Muscle of arm (tissue), 12 donors: ENCODE results near the gene TMEM63C. TPM values are rescaled to one million over a fixed set of nuclear protein-coding genes. Genes with fewer than 3 reads are reported as not detected.
"Not testable (repeated sequence)": the region's sequence is repeated elsewhere in the genome, so short reads cannot be mapped to it uniquely, and the experiment has no call there.

ENCODE experiments used
- DNase-seq: peaks from one replicate; pipeline ENCODE4 v3.0.0-alpha.2; 2013
- polyA plus RNA-seq, 12 donors: library from polyadenylated mRNA; unstranded; fragments of 120-200 nt; gene quantifications; one replicate each; pipeline ENCODE4 v1.2.1, GENCODE V29; 2013; ENCODE audit not compliant: insufficient read length in 12 of 12

Gene TMEM63C
- polyA plus RNA-seq, 12 donors, result 0.27 to 15.1 (median 1.0) TPM; not detected in 1

DNA sequence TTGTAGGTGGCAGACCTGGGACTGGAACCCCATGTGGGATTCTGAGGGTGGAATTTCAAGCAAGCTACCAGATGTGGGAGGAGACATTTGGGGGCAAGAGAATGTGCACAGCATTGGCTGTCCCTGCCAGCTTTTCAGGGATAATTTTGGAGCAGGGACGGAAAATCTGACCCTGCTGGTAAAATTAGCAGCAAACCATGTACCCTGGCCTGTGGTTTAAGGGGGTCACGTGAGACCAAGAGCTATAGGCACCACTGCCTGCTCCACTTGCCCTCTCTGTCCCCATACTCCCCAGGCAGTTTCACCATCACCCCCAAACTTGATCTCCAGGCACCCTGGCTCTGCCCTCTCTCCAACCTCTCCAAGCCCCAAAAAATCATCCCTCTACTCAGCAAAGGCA lies 26.5 kb upstream of the TMEM63C start:
- no peak for DNase-seq

DNA sequence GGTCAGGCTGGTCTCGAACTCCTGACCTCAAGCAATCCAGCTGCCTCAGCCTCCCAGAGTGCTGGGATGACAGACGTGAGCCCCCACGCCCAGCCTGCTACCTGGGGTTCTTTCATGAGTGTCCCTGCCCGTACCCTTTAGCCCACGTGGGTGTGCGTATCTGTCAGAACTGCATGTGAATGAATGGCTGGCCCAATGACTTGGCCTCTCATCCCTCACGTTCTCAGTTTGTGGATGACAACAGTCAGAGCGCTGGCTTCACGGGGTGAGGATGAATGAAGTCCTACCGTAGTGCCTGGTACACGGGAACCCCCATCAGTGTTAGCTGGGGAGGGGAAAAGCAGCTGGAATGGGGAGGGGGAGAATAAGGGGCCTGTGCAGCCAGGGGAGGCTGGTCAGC lies 23.9 kb upstream of the TMEM63C start:
- DNase-seq, result no peak

DNA sequence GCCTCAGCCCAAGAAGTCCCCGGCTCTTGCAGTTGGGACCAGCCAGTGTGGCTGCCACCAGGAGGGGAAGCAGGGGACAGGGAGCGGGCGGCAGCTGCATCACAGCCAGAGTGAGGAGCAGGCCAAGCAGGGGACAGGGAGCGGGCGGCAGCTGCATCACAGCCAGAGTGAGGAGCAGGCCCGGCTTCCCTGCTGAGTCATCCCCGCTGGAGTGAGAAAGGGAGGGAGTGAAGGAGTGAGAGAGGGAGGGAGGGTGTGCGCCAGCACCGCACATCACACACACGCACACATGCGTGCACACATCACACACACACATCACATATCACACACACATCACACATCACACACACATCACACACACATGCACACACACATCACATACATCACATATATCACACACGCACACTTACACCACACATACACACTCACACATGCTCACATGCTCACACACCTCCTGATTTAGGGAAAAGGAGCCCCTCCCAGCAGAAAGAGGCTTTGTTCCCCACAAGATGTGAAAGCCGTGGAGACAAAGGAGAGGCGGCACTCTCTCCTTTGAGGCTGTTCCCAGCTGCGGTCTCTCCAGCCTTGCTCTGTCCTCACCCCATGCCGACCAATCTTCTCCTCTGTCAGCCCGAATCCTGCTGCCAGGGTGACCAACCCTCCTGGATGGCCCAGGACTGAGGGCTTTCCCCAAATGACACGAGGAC lies 23.3 kb upstream of the TMEM63C start:
- no peak for DNase-seq

DNA sequence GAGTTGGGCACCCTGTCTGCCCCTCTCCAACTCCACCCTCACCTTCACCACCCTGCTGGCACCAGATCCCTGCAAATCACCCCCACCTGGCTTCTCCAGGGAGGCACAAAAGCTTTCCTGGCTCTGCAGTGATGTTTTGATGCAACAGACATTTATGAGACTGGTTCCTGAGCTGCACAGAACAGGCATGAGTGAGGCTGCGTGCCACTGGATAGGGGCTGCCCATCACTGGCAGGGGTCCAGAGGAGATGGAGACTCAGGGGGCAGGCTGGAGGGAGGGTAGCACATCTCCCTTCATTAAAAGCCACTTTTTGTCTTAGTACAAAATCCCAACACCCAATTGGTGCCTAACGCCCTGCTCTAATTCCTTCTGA lies 22.7 kb upstream of the TMEM63C start:
- no peak for DNase-seq

DNA sequence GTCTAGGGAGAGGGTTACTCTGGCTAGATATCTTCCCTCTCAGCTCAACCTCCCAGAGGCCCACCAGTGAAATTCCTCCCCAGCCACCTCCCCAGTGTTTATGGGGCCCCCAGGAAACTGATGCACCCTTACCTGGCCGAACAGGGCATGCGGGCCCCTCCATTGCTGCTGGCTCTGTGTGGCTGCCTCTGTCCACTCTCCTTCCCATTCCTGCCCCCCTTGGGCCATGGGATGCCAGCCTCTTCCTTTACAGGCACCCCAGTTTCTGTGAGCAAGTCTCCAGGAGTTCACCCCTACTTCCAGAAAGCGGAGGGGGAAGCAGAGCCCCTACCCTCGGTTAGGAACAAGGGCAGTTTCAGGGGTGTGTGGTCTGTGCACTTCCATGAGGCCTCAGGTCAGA lies 20.6 kb upstream of the TMEM63C start:
- DNase-seq, result no peak

DNA sequence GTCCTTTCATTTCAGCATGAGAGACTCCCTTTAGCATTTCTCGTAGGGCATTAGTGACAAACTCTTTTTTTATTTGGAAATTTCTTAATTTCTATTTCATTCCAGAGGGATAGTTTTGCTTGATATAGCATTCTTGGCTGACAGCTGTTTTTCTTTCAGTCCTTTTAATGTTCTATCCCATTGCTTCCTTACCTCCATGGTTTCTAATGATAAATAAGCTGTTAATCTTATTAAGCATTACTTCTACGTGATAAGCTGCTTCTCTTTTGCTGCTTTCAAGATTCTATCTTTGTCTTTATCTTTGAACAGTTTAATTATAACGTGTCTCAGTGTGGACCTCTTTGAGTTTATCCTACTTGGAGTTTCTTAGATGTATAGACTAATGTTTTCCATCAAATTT lies 11.6 kb upstream of the TMEM63C start:
- DNase-seq, result no peak

DNA sequence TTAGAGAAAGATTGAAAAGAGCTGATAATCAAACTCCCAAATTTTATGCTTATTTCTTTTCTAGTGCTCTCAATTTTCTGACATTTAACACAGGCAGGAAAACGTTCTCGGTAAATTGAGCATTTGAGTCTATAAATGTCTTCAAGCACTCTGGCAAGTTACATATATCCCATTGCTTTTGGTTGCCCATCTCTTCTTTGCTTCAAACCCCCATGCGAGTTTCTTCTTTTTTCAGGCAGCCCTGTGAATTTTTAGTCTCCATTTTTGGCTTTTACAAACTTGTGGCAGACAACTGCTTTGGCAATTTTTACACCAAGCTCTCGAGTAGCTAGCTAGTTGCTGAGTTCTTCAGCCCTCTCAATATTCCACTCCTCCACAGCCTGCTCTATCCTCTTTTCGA lies 8.7 kb upstream of the TMEM63C start:
- no peak for DNase-seq

DNA sequence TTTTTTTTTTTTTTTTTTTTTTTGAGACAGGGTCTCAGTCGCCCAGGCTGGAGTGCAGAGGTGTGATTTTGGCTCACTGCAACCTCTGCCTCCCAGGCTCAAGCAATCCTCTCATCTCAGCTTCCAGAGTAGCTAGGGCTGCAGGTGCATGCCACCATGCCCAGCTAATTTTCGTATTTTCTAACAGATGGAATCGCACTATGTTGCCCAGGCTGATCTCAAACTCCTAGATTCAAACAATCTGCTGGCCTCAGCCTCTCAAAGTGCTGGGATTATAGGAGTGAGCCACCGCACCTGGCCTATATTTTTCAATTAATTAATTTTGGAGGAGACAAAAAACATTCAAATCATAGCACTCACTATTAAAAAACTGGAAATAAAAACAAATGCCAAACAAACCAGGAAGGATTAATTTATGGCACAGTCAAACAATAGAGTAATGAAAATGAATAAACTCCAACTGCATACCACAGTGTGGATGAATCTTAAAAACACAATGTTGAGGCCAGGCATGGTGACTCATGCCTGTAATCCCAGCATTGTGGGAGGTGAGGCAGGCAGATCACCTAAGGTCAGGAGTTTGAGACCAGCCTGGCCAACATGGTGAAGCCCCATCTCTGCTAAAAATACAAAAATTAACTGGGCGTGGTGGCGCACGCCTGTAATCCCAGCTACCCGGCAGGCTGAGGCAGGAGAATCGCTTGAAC lies 7.5 kb upstream of the TMEM63C start:
- DNase-seq, result not testable (repeated sequence)

DNA sequence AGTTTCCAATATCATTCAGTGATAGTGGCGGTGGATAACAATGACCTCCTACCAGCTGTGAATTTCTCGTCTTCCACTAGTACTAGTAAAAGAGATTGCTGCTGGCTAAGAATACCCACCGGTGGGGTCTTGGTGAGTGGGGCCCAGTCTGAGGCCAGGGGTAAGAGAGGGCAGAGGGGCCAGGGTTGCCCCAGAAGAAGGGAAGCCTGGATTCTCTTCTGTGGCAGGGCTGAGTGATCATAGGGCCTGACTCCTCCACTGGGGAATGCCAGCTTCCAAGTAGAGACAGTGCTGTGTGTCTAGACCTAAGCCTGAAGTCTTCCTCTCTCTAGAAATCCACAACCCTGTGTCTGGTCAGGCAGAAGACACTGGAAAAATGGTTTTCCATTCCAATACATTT lies 5.8 kb upstream of the TMEM63C start:
- DNase-seq, result no peak

DNA sequence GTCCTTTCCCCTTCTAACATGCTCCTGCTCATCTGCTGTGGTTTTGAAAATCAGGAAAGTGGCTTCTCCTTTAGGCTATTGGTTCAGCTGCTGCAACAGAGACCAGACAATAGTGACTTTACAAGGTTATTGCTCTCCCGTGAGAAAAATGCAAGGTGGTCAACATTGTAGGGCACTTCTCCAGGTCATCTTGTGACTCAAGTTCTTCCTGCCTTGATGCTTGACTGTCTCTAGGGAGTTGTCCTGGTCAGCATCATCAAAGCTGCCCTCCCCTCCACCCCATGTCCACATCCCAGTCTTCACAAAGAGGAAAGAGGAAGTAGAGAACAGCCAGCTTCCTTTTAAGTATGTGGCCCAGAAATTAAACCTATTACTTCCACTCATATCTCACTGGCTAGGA lies 3.9 kb upstream of the TMEM63C start:
- no peak for DNase-seq

DNA sequence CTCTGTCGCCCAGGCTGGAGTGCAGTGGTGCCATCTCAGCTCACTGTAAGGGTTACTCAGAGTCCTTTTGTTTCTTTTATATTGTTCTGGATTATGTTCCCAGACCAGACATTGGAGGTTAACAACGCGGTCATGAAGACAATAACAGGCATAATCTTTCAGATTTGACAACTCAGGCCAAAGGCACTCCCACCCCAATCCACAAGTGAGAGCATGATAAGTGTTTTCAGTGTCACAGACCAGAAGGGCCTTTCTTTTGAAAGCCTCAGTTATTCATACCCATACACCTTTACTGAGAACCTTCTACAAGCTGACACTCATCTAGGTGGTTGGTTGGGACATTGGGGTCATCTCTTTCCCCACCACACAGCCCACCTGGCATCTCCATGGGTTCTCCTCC lies 2.9 kb upstream of the TMEM63C start:
- DNase-seq, result no peak

DNA sequence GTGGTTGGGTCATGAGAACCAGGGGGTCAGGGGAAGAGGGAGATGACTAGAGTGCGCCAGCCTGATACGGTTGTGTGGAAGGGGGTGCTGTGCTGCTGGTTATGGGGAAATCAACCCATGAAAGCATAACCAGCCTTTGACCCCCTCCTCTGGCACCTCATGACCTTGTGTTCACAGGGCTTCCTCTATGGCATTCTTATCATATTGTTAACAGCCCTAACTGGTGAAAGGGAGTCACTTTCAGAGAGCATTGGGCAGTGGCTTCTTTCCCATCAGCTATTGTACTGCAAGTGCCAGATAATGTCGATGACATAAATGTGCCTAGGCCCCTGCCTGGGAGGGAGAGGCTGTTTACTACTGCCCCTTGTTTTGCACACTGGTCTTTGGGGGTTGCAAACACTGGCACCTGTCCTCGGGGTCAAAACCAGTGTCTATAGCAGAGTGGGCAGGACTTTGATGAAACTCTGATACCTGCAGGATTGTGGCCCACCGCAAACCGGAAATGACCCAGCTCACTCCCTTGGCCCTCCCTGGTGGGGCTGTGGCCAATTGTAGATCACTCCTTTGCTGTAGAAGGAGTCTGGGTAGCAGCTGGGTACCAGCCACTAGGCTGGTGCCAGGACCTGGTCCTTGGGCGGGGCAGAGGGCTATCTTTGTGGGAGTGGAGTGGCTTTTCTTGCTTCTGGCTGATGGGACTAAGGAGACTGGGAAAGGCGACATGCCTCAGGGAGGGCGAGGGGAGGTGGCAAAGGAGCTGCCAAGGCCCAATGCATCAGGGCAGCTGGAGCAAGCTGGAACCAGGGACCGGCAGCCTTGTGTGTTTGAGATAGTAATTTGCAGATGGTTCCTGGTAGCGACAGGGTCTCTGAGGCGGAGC lies 634 bp upstream of the TMEM63C start:
- DNase-seq, result no peak

DNA sequence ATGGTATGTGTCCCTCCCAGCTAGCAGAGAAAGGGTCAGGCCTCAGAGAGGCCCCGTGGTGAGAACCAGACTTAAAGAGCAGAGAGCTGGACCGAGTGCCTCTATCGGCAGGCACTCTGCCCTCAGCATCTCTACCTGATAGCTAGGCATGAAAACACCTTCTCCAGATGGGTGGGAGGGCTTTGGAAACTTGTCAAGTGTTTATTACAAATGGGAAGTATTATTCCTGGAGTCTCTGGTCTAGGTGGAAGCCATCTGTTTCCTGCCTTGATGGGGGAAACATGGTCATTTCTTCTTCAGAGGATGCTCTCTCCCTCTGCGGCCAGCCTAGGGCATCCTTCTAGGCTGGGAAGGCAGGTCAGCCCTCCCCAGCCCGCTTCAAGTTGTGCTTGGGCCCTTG lies 2.3 kb downstream of the TMEM63C start:
- no peak for DNase-seq

DNA sequence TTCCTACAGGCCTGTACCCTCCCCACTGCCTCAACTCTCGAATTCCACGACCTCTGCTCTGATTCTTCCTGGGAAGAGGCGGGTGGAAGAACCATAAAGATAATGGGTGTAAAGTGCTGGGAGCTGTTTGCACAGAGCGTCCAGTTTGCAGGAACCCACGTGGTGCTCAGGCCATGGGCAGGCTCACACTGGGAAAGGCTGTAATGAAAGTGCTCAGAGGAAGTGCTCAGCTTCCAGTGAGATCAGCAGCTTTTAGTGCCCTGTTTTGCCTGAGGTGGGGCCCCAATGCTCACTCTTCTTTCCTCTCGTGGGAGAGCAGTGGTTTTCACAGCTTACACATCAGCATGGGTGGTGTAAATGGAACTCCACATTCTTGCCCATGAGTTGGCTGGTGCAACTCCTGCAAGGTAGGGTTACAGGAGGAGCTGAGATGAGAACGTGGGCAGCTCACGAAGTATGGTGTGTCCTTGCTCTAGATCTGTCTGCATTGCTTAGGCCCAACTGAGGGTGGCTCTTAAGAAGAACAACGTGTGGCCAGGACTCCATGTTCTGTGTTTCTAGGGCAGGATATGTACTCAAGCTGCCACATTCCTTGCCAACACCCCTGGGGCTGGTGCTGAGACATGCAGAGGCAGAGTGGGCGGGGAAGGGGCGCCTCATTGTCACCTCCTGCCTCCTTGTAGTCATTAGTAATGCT lies 2.9 kb downstream of the TMEM63C start:
- no peak for DNase-seq

DNA sequence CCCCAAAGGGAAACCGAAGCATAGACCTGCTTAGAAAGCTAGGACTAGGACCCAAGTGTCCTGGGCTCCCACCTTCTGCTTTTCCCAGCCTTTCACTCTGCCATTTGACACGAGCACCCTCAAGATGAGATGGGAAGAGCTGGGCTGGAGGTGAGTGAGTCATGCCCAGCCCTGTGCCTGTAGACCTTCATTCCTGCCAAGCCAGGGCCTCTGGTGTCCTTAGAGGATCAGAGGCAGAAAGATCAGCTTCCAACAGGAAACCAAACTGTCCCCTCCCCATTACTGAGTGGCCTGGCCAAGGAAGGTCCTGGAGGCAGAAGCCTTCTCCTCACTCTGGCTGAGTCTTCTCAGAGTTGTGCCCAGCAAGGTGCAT lies 3.5 kb downstream of the TMEM63C start:
- DNase-seq, result no peak

DNA sequence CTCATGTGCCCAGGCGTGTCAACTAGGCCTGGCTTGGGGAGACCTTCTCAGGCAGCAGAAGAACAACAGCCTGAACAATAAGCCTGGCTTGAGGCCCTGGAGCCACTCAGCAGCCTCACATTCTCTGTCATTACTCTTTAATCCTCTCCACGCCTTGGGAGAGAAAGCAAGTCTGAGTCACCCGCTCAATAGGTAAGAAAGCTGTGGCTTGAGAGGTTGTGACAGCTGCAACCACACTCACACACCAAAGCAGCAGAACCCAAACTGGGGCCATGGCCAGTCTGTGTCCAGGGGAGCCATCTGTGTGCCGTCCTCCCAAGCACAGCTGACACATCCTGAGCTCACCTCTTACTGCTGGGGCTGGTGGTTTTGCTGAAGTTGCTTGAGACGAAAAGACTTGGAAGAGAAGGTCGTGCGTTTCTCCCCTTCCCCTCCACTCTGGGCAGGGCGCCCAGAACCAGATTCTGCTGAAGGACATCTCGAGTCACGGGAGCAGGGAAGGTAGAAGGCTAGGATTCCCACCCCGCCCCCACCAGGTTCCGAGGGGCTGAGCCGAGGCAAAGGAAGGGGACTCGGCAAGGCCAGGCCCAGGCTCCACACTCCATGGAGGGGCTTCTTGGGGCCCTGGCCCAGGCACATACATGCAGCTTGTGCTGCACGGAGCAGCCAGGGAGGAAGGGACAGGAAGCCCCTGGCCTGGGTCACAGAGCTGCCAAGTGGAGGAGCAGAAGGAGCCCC lies 5.5 kb downstream of the TMEM63C start:
- DNase-seq, result no peak

DNA sequence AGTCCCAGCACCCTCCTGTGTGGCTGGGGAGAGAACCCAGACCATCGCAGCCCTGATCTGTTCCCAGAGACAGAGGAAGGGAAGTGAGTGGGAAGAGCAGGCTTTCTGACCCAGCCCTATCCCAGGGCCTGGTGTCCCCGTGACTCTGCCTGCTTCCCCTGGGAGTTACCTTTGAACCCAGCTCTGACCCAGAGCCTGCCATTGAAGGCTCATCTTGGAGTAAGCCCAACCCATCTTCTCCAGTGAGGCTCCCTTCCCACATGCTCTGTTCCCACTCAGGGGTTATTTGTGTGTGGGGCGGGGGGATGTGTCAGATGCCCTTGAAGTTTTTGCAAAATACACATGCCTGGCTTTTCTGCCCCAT lies 6.0 kb downstream of the TMEM63C start:
- DNase-seq, result no peak

DNA sequence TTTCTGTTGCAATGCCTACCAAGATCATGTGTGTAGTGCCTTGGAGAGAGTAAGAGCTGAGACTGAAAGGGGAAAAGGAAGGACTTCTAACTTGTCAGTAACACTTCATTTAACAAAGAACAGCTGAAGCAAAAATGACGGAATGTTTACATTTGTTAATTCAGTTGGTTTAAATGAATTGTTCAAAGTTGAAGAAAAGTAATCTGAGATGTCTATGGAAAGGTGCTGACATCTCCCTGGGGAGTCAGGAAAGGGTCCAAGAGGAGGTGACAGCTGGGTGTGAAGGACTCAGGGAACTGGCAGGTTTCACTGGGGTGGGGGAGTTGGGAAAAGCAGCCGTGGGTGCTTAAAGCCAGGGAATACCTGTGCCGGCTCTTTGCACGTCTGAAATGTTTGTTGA lies 7.9 kb downstream of the TMEM63C start:
- DNase-seq, result no peak

DNA sequence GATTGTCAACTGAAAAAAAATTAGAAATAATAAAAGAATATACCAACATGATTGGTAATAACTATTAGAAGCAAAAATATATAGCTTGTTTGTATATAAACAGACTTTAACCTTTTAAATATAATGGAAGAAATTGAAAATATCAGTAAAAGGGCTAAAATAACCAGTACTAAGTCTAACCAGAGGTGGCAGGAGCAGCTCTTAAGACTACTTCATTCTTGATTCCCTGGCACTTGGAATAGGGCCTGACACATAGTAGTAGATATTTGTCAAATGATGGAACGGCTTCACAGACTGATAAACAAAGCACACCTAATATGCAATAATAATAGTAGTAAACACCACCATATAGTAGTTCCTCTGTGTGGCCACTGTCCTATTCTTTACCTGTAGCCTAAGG lies 9.4 kb downstream of the TMEM63C start:
- DNase-seq, result no peak

DNA sequence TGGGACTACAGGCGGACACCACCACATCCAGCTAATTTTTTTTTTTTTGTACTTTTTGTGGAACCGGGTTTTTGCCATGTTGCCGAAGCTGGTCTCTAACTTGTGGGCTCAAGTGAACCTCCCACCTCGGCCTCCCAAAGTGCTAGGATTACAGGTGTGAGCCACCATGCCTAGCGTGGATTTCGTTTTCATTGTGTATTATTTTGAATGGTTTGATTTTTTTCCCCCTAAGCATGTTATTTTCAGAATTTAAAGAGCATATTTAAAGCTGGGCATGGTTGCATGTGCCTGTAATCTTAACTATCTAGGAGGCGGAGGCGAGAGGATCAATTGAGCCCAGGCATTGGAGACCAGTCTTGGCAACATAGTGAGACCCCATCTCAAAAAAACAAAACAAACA lies 13.1 kb downstream of the TMEM63C start:
- DNase-seq, result no peak

DNA sequence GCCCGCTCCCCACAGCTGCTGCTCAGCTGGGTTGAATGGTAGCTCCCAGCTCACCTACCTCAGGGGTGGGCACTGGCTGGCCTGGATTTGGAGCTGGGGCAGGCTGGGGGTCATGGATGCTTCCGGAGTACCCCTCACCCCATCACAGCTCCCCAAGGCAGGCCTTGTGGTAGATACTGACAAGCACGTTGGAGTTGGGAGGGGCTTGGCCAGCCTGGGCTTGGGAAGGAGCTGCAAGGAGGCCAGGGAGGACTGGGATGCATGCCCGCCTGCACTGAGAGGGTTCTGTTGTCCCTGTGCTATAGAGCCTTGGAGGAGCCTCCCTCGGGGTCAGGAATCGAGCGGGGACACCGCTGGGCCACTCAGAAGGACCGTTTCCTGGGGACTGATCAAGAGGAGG lies 14.2 kb downstream of the TMEM63C start:
- no peak for DNase-seq

DNA sequence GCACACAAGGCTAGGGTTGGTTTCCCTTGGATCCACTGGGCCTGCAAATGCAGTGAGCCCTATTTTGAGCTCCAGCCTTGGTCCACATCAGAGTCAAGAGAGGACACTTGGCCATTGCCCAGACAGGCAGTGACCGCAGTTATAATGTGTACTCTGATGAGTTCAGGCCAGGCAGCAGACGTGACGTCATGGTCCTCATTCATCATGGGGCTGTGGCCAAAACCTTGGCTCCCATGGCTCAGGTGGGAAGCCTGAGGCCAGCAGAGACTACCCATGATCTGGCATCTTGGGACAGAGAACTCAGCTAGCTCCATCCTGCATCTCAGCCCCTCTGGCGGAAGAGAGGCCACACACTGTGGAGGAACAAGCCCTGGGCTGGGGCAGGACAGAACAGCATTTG lies 16.4 kb downstream of the TMEM63C start:
- no peak for DNase-seq
